Gastrocnemius medialis (tissue), 4 donors: Measurements from ENCODE around the gene ZYX.

Experiments
- CTCF ChIP-seq, 5 experiments: fragments of 450-650 bp in 3 of 5; fragments of 200-600 bp in 2 of 5; sonication (generic) in 2 of 5; IDR thresholded peaks in 4 of 5; conservative IDR thresholded peaks in 1 of 5; 1 replicate in 4 of 5; 2 replicates in 1 of 5; pipeline ENCODE4 v1.5.1; 2016 to 2019; ENCODE audit warnings: antibody characterized with exemption in 5 of 5, mild to moderate bottlenecking in 3 of 5, moderate library complexity in 3 of 5
- POLR2A ChIP-seq, 2 donors: fragments of 450-650 bp; IDR thresholded peaks; one replicate each; pipeline ENCODE4 v1.6.1; 2017; ENCODE audit warnings: antibody characterized with exemption in 2 of 2, mild to moderate bottlenecking in 2 of 2, moderate library complexity in 2 of 2

- TF ChIP-seq POLR2A (IDR thresholded peaks at IDR 0.05) = no peak
- no peak for TF ChIP-seq CTCF (IDR thresholded peaks at IDR 0.05 in 4 of 5, conservative IDR thresholded peaks at IDR 0.05 in 1 of 5)
Measured at GRCh38 chr7:143390104-143390772, 9.1 kb downstream of the ZYX start.
